HG03439 (cell line): ENCODE data around the gene ENTHD1.
"Not testable (repeated sequence)": the region's sequence is repeated elsewhere in the genome, so short reads cannot be mapped to it uniquely, and the experiment has no call there.

Experiments
- ATAC-seq: cut with Tn5 transposase; IDR thresholded peaks from one replicate; pipeline ENCODE4 v1.9.1; 2021; ENCODE audit warnings: mild to moderate bottlenecking, moderate library complexity; ENCODE audit not compliant: unreplicated experiment

The ENTHD1 gene

DNA sequence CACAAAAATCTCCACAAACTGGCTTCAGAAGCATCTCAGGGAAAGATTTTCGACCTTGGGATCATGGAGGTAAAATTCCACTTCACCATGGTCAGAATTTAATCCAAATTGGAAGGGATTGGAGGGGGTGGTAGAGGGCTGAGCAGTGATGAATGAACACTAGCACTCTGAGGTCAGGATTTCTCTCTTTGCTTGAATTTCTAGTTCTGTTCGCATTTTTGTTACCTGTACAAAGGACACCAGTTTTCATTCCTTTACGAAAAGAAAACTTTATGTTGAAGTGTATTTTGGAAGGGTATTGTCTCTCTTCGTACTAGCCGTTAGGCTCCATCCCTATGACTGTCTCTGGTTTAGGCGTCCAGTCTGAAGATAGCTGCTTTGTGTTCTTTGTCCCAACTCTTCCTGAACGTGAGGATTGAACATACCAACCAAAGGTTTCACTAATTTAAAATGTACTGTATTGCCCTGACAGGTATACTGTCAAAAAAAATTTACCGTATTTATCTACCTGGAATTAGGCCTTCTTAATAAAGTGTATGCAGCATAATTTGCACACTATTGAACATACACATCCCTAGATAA lies 8.1 kb upstream of the ENTHD1 start:
- no peak for ATAC-seq

DNA sequence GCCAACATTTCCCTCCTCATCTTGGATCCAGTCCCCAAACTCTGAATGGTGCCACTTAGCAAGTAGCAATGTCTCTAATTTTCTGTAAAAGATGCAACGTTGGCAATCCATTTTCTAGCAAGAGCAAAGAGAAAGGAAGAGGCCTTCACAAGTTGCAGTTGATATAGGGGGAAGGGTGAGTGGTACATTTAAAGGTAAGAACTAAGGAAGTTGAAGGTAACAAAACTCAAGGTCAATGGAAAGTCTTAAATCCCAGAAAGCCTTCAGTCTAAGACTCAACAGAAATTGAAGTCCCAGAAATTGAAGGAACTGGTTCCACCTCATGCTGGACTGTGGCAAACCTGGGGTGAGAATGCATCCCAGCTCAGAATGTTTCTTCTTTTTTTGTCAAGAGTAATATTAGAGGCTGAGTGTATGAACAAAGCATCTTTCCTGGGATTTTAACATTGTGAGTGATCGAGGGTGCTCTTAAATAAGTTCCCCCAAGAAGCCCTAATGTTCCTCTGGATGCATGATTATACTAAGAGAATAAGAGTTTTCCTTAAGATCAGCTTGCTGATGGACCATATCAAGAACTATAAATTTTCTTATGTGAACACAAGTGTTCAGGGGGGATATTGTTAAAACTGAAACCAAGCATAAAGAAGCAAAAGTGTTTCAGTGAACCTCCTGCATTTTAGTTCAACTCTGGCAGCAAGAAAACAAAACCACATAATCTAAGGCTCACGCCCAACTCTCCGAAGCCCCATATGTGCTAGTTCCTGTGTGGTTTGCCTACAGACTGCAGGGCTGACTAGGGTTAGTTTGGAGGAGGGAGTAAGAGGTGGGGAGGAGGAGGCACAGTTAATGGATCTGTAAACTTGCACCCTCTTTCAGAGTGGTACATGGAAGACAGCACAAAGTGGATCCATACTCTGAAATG lies 7.0 kb upstream of the ENTHD1 start, which contains the start of gene GRAP2:
Gene GRAP2, plus strand, starts transcription at position 779 of the 922 bp plus-strand sequence. CDS start 46,023 bp downstream, outside the sequence.
- ATAC-seq, result no peak

- peak; percentile 68 for ATAC-seq
These were observed 5.4 kb upstream of the ENTHD1 start for GRCh38 chr22:39898997-39899396.

DNA sequence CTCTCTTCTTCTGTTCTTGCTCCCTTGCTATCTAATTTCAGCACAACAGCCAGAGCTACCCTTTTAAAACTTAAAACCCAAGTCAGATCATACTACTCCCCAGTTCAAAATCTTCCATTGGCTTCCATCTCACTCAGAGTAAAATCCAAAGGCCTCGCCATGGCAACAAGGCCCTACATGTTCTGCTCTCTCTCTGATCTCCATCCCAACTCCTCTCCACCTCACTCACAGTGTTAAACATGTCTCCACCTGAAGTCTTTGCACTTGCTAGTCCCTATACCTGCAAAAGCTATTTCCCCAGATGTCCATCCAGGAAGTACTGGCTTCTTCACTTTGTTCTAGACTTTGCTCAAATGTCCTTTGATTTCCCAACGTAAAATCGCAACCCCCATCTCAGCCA lies 4.3 kb upstream of the ENTHD1 start:
- no peak for ATAC-seq

DNA sequence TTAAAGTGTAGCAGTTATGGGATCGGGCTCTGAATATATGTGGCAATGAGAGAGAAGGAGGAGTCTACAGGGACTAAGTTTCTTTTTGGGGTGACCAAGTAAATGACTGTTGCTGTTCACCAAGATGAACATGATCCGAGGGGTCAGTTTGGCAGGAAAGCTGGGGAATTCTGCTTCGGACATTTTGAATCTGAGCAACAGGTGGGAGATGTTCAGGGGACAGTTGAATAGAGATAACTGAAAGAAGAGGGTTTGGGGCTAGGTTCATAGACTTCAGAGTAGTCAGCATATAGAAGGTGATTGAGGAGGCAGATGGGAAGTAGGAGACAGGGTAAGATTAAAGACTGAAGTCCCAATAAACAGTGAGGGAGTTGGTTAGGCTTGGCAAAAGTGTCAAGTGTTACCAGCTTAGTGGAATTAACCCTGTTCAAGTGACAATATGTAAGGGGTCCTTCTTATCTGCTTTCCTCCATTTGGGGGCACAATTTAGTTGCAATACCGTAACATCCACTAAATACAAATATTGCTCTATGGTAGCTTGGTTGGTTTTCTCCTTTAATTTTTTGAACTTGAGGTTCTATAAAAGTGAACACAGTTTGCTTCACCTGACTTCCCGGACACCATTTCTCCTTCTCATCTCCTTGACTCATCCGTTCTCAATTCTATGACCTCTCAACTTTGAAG lies 2.9 kb upstream of the ENTHD1 start:
- no peak for ATAC-seq

DNA sequence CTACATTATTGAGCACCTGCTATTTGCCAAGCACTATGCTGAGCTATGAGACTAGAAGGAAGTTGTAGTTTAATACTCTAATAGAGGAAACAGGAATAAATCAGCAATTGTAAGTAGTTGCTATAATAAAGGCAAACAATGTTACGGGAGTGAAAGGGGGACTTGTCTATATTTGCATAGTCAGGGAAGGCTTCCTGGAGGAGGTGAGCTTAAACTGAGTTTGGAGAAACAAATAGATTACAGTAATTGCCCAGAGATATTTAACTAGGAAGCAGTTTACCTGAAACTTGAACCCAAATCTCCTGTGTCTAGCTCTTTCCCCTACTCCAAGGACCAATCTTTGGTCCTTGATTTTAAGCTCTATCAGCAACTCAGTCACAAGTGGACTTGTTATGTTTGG lies 2.1 kb upstream of the ENTHD1 start:
- ATAC-seq, result no peak

DNA sequence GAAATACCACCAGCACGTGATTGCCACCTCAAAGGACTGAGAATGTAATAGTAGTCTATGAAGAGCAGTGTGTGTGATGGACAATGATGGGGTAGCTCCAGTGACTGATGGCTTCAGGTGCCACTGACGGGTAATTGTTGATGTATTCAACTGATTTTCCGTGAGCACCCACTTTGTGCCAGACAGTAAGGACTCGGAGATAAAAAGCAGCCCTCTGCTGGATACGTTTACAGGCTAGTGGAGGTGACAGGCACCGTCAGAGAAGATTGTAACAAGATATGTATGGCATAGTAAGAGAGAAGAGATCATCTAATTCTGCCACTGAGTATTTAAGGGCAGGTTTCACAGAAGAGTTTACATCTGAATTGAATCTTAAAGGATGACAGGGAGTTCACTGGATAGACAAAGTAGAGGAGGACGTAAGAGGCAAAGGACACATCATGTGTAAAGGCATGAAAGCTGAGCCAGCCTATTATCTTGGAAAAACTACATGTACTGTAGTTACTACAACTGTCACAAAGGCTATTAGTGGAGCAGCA lies 1.1 kb upstream of the ENTHD1 start:
- no peak for ATAC-seq

DNA sequence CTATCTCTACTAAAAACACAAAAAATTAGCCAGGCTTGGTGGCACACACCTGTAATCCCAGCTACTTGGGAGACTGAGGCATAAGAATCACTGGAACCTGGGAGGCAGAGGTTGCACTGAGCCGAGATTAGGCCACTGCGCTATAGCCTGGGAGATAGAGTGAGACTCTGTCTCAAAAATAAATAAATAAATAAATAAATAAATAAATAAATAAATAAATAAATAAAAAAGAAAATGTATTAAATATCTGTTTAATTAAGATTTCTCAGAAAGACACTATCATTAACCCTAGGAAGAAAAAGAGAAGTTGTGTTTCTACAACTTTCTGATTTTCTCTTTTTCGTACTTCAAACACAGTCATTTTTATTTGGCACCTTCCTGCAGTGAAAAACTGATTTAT lies 3.6 kb downstream of the ENTHD1 start:
- ATAC-seq, result not testable (repeated sequence)

- ATAC-seq, result no peak
These were observed 10.5 kb downstream of the ENTHD1 start for GRCh38 chr22:39883057-39883456.

- no peak for ATAC-seq
These were observed 12.8 kb downstream of the ENTHD1 start for GRCh38 chr22:39880722-39881121.

GRCh38 chr22:39877079-39877845 lies 16.3 kb downstream of the ENTHD1 start:
- no peak for ATAC-seq

GRCh38 chr22:39875176-39875885 lies 18.2 kb downstream of the ENTHD1 start:
- ATAC-seq, result not testable (repeated sequence)

GRCh38 chr22:39873965-39874364 lies 19.6 kb downstream of the ENTHD1 start:
- no peak for ATAC-seq

DNA sequence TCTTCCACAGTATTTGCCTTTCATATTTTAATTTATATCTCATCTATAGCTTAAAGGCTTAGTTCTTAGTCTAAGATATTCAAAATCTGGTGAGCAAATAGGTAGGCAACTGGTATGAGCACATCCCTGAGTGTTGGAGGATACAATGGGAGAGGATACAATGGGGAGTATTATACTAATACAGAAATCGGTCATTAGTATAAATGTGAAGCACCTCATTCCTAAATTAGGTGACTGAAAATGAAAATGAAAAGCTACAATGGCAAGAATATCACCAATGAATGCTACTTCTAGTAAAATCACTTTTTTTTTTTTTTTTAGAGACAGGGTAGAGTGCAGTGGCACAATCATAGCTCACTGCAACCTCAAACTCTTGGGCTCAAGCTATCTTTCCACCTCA lies 21.0 kb downstream of the ENTHD1 start:
- no peak for ATAC-seq

GRCh38 chr22:39871008-39871798 lies 22.4 kb downstream of the ENTHD1 start:
- no peak for ATAC-seq

- not testable (repeated sequence) for ATAC-seq
These were observed 23.8 kb downstream of the ENTHD1 start for GRCh38 chr22:39869797-39870196.

DNA sequence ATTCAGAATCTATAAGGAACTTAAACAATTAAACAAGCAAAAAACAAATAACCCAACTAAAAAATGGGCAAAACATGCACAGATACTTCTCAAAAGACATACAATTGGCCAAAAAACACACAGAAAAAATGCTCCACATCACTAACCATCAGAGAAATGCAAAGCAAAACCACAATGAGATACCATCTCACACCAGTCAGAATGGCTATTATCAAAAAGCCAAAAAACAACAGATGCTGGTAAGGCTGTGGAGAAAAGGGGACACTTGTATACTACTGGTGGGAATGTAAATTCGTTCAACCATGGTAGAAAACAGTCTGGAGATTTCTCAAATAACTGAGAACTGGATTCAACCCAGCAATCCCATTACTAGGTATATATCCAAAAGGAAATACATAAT lies 24.8 kb downstream of the ENTHD1 start:
- ATAC-seq, result no peak

- no peak for ATAC-seq
These were observed 33.5 kb downstream of the ENTHD1 start for GRCh38 chr22:39859903-39860588.

DNA sequence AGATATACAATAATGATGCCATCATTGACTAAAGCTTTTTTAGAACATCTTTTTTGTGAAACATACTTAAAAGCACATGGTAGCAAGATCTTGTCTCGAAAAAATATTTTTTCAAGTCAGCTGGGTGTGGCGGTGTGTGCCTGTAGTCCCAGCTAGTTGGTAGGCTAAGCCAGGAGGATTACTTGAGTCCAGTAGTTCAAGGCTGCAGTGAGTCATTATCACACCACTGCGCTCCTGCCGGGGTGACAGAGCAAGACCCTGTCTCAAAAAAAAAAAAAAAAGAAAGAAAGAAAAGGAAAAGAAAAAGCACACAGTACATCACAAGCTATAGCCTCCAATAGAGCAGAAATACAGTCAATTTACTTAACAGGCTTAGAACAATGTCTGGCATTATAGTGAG lies 37.0 kb downstream of the ENTHD1 start:
- ATAC-seq, result no peak
